ENCODE measurements around the gene USP7.

The USP7 gene

DNA sequence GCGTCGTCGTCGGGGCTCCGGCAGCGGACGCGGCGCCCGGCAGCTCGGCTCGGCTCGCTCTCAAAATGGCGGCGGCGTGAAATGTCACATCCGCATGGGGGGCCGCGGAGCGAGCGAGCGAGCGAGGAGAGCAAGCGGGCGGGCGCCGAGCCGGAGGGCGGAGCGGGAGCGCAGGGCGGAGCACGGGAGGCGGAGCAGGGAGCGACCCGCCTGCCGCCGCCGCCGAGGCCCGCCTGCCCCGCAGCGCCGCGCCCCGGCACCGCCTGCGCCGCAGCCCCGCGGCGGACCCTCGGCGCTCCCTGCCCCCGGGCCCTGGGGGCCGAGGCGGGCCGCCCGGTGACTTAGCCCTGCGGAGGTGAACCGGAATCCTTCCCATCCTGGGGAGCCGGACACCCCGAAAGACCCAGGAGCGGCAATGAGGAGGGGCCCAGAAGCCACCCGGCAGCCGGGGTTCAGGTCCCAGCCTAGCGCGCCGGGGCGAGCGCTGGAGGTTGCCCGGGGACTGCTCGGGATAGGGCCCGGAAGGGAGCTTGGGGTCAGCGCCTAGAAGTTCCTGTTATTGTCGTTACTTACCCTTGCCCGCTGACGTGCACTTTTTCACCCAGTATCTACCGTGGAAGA, at the start of gene USP7:
Gene USP7 (minus strand): TSS at position 86 of the 621 bp plus-strand sequence. CDS start 621 bp downstream, outside the sequence.
- Histone ChIP-seq H3K9me3 (no peaks in the 10 kb centered on the region), H3K9ac (peak within 1 kb of the TSS; percentile 98), H3K27ac (peak within 1 kb of the TSS; percentile 99), H4K20me1 (peaks cover 42% of the 10 kb centered on the region), H3K27me3 (no peaks in the 10 kb centered on the region), H3K4me1 (peaks cover 37% of the 10 kb centered on the region), H3K4me3 (peak within 1 kb of the TSS; percentile 97), H3K4me2 (peak within 1 kb of the TSS; percentile 89), H3K36me3 (no peaks in the 10 kb centered on the region)
- no peak for TF ChIP-seq Cebpa-rat (IDR thresholded peaks at IDR 0.05)

DNA sequence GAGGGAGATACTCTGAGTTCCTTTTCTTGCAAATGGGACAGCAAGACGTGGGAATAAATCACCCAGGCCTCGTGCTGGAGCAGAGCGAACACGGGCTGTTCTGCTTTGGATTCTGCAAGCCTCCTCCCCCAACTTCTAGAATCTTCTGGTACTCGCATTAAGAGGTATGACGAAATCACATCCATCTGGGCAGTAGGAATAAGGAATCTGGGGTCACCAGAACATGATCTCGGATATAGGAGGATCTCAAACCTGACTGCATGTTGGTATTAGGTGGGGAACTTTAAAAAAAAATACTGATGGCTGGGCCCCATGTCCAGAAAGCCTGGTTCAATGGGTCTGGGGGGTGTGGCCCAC, 49.8 kb upstream of the USP7 start:
- no peak overlapping the region for H3K27ac ChIP-seq
- no peak for TF ChIP-seq Cebpa-rat (IDR thresholded peaks at IDR 0.05)
- no peak overlapping the region for H3K4me3 ChIP-seq
- H4K20me1 ChIP-seq = no peaks in the 10 kb centered on the region
- peaks cover 11% of the 10 kb centered on the region for H3K4me1 ChIP-seq
- peaks cover 31% of the 10 kb centered on the region for H3K9me3 ChIP-seq
- H3K9ac ChIP-seq = no peak overlapping the region
- H3K4me2 ChIP-seq = no peak overlapping the region
- no peaks in the 10 kb centered on the region for H3K27me3 ChIP-seq
- H3K36me3 ChIP-seq = 0 out of 2 replicates have a peak, but pooled peaks cover 7% of the 10 kb centered on the region

DNA sequence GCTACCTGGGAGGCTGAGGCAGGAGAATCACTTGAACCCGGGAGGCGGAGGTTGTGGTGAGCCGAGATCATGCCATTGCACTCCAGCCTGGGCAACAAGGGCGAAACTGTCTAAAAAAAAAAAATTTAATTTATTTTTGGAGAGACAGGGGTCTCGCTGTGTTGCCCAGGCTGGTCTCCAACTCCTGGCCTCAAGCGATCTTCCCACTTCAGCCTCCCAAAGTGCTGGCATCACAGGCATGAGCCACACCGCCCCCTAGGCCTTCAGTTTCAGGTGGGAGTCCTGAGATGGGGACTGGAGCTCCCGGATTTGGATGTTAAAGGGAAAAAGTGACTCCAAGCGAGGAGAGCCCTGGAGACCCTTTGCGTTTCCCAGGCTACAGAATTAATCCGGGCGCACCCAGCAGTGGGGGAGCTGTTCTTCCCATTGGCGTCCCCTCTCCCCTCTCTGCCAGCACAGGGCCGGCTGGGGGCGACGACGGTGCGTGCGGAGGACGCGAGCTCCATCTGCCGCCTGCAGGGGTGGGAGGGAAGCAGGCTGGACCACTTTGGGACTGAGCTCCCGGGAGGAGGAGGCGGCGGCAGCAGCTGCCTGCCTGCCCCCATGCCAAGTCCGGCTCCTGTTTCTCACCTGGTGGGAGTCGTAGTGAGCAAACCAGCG, 49.3 kb upstream of the USP7 start:
- H3K4me3 ChIP-seq = no peak overlapping the region
- no peak overlapping the region for H3K27ac ChIP-seq
- no peaks in the 10 kb centered on the region for H3K27me3 ChIP-seq
- H3K9me3 ChIP-seq = peaks cover 31% of the 10 kb centered on the region
- H3K36me3 ChIP-seq = 0 out of 2 replicates have a peak, but pooled peaks cover 7% of the 10 kb centered on the region
- peaks cover 15% of the 10 kb centered on the region for H3K4me1 ChIP-seq
- no peaks in the 10 kb centered on the region for H4K20me1 ChIP-seq
- no peak for TF ChIP-seq Cebpa-rat (IDR thresholded peaks at IDR 0.05)
- H3K9ac ChIP-seq = no peak overlapping the region
- H3K4me2 ChIP-seq = no peak overlapping the region

DNA sequence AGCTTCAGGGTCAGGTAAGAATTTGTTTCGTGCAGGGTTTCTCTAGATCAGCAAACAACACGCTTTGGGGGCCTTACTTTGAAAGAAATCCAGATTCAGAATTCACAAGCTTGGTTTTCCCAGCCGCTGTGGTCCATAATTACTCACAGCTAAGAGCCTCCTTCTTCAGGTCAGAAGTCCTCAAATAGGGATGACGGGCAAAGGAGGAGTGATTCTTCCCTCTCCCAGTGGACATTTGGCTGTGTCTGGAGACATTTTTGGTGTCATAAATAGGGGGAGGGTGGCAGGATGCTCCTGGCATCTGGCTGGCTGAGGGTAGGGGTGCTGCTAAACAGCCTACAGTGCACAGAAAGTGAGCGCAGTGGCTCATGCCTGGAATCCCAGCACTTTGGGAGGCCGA, 48.6 kb upstream of the USP7 start:
- Histone ChIP-seq H3K9me3 (peaks cover 31% of the 10 kb centered on the region), H3K4me3 (no peak overlapping the region), H3K27me3 (no peaks in the 10 kb centered on the region), H4K20me1 (no peaks in the 10 kb centered on the region), H3K27ac (no peak overlapping the region), H3K9ac (no peak overlapping the region), H3K4me2 (no peak overlapping the region), H3K36me3 (0 out of 2 replicates have a peak, but pooled peaks cover 7% of the 10 kb centered on the region), H3K4me1 (peaks cover 15% of the 10 kb centered on the region)
- TF ChIP-seq Cebpa-rat (IDR thresholded peaks at IDR 0.05) = no peak

DNA sequence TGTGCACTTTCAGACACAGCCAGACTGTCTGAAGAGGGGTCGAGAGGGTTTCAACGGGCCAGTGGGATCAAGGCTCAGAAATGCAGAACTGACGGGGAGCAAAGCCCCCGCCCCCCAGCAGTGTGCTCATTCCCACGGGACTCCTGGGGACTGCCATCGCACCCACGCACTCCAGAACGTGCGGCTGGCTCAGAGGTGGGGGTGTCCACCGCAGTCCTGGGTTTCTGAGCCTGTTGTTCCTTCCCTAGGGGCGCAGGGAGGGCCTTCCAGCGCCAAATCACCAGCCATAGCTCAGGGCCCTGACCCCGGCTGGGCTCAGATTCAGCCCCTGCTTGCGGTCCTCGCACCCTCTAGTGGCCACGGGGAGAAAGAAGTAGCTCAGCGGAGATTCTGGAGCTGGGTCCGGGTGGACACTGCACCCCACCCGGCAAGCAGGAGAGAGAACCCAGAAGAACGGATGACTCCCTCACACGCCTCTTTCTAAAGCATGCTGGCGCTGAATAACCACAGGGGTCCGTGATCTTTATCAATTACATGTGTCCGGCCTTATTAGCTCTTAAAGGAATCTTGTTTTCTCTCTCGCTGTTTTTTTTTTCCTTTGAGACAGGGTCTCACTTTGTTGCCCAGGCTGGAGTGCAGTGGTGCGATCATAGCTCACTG, 45.0 kb upstream of the USP7 start:
- Histone ChIP-seq H3K27me3 (no peaks in the 10 kb centered on the region), H3K27ac (no peak overlapping the region), H3K4me3 (no peak overlapping the region), H4K20me1 (no peaks in the 10 kb centered on the region), H3K4me2 (peak overlapping the region; percentile 55), H3K36me3 (no peaks in the 10 kb centered on the region), H3K9ac (no peak overlapping the region), H3K9me3 (peaks cover 8% of the 10 kb centered on the region), H3K4me1 (peaks cover 15% of the 10 kb centered on the region)
- no peak for TF ChIP-seq Cebpa-rat (IDR thresholded peaks at IDR 0.05)

DNA sequence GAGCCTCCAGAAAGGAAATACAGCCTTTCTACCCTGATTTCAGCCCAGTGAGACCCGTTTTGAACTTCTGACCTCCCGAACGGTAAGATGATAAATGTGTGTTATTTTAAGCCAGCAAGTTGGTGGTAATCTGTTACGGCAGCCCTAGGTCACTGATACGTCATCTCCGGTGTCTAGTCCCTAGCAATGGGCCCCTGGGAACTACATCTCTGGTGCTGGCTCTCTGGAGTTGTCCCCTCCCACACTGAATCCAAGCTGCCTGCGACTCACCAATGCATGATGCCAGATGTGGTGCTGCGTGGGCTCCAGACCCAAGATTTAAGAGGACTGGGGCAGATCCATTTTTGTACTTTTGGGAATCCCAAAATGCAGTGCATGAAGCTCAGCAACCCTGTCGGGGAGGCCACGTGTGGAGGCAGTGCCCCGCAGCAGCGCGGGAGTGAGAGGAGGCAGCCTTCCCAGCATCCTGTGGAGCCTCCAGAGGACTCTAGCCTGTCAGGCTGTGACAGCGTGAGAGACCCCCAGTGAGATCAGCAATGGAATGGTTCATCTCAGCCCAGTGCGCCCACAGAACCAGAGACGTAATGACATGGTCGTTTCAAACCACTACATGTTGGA, 43.6 kb upstream of the USP7 start:
- no peak overlapping the region for H3K4me3 ChIP-seq
- no peak overlapping the region for H3K9ac ChIP-seq
- no peaks in the 10 kb centered on the region for H4K20me1 ChIP-seq
- no peak overlapping the region for H3K27ac ChIP-seq
- no peak for TF ChIP-seq Cebpa-rat (IDR thresholded peaks at IDR 0.05)
- H3K9me3 ChIP-seq = no peaks in the 10 kb centered on the region
- no peak overlapping the region for H3K4me2 ChIP-seq
- H3K4me1 ChIP-seq = peaks cover 15% of the 10 kb centered on the region
- no peaks in the 10 kb centered on the region for H3K36me3 ChIP-seq
- no peaks in the 10 kb centered on the region for H3K27me3 ChIP-seq

DNA sequence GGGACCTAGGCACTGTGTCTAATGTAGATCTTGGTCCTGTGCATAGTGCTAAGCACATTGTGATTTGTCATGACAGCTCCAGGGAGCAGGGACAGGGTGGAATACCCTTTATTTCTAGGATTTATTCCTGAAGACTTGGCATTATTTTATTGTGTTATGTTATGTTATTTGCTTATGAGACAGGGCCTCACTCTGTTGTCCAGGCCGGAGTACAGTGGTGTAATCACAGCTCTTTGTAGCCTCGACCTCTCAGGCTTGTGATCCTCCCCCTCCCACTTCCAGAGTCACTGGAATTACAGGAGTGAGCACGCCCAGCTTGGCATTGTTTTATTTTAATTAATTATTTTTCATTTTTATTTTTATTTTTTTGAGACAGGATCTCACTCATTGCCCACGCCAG, 40.5 kb upstream of the USP7 start:
- Histone ChIP-seq H3K27me3 (no peaks in the 10 kb centered on the region), H3K27ac (no peak overlapping the region), H3K9me3 (no peaks in the 10 kb centered on the region), H3K9ac (no peak overlapping the region), H3K4me1 (peaks cover 11% of the 10 kb centered on the region), H3K4me2 (no peak overlapping the region), H3K36me3 (no peaks in the 10 kb centered on the region), H3K4me3 (no peak overlapping the region), H4K20me1 (no peaks in the 10 kb centered on the region)
- TF ChIP-seq Cebpa-rat (IDR thresholded peaks at IDR 0.05) = no peak

DNA sequence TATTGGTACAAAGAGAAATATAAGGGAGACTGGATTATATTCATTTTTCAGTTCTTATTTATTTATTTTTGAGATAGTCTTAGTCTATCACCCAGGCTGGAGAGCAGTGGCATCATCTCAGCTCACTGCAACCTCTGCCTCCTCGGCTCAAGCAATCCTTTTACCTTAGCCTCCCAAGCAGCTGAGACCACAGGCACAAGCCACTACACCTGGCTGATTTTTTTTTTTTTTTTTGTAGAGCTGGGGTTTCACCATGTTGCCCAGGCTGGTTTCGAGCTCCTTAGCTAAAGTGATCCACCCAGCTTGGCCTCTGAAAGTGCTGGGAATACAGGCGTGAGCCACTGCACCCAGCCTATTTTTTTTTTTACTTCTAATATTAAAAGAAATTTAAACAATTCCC, 40.1 kb upstream of the USP7 start:
- TF ChIP-seq Cebpa-rat (IDR thresholded peaks at IDR 0.05) = no peak
- no peak overlapping the region for H3K27ac ChIP-seq
- no peaks in the 10 kb centered on the region for H3K9me3 ChIP-seq
- no peak overlapping the region for H3K4me3 ChIP-seq
- no peak overlapping the region for H3K4me2 ChIP-seq
- no peak overlapping the region for H3K9ac ChIP-seq
- H3K4me1 ChIP-seq = peaks cover 7% of the 10 kb centered on the region
- no peaks in the 10 kb centered on the region for H3K27me3 ChIP-seq
- H4K20me1 ChIP-seq = no peaks in the 10 kb centered on the region
- H3K36me3 ChIP-seq = no peaks in the 10 kb centered on the region

DNA sequence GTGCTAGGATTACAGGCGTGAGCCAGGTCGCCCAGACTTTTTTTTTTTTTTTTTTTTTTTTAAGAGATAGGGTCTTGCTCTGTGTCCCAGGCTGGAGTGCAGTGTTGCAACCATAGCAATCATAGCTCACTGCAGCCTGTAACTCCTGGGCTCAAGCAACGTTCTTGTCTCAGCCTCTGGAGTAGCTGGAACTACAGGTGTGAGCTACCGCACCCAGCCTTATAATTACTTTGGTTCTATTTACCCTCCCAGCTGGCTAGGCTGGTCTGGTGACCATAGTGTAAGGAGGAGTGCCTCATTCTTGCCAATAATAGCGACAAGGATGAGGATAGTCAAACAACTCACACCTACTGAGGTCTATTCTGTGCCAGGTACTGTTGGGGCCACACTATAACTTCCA, 39.6 kb upstream of the USP7 start:
- Histone ChIP-seq H4K20me1 (no peaks in the 10 kb centered on the region), H3K4me2 (no peak overlapping the region), H3K36me3 (no peaks in the 10 kb centered on the region), H3K4me1 (peaks cover 2% of the 10 kb centered on the region), H3K9ac (no peak overlapping the region), H3K27me3 (no peaks in the 10 kb centered on the region), H3K9me3 (no peaks in the 10 kb centered on the region), H3K27ac (no peak overlapping the region), H3K4me3 (no peak overlapping the region)
- no peak for TF ChIP-seq Cebpa-rat (IDR thresholded peaks at IDR 0.05)

DNA sequence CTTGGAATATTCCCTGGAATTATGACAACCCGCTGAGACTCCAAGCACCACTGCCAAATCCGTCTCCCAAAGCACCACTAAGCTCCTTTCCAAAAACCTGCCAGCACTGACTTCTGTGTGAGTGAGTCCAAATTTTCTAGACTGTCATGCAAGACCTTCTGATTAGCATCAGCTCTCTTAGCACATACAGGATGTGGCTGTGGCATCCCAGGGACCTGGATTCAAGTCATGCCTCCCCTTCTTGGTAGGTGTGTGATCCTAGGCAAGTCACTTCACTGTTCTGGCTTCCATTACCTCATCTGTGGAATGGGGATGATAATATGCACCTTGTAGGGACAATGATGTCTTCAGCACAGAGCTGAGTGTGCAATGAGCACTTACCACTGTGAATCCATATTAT, 38.3 kb upstream of the USP7 start:
- TF ChIP-seq Cebpa-rat (IDR thresholded peaks at IDR 0.05) = no peak
- H3K4me2 ChIP-seq = no peak overlapping the region
- no peaks in the 10 kb centered on the region for H3K36me3 ChIP-seq
- H3K9ac ChIP-seq = no peak overlapping the region
- H3K4me3 ChIP-seq = no peak overlapping the region
- no peaks in the 10 kb centered on the region for H3K27me3 ChIP-seq
- H3K27ac ChIP-seq = no peak overlapping the region
- no peaks in the 10 kb centered on the region for H3K4me1 ChIP-seq
- H4K20me1 ChIP-seq = no peaks in the 10 kb centered on the region
- H3K9me3 ChIP-seq = no peaks in the 10 kb centered on the region
